ENCODE measurements around the gene CEP41.

The CEP41 gene, protein sequence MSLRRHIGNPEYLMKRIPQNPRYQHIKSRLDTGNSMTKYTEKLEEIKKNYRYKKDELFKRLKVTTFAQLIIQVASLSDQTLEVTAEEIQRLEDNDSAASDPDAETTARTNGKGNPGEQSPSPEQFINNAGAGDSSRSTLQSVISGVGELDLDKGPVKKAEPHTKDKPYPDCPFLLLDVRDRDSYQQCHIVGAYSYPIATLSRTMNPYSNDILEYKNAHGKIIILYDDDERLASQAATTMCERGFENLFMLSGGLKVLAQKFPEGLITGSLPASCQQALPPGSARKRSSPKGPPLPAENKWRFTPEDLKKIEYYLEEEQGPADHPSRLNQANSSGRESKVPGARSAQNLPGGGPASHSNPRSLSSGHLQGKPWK

GRCh38 chr7:130440527-130441365 is at the start of gene CEP41:
Gene CEP41 (minus strand): TSS chr7:130441016. CDS start chr7:130440966, 50 bp downstream.
- peak; percentile 68 to 87 (median 80) for DNase-seq

DNA sequence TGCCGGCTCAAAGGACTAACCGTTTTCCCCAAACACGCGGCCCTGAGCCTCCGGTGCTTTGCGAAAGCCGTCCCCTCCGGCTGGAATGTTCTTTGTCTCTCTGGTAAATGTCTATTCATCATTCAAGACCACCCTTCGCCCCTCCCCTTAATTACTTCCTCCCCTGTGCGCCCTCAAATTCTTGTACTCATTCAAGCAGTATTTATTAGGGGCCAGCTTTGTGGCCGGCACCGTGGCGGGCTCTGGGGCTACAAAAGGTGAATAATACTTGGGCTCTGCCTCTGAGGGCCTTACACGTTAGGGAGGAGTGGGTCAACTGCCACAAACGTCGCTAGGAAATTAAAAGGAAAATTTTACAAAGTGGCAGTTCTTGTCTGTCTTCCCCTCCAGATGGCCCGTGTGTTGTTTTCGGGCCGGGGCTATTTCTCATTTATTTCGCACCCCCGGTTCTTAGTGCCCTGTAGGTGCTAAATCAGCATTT is 49.5 kb upstream of the CEP41 start:
- DNase-seq = no peak

DNA sequence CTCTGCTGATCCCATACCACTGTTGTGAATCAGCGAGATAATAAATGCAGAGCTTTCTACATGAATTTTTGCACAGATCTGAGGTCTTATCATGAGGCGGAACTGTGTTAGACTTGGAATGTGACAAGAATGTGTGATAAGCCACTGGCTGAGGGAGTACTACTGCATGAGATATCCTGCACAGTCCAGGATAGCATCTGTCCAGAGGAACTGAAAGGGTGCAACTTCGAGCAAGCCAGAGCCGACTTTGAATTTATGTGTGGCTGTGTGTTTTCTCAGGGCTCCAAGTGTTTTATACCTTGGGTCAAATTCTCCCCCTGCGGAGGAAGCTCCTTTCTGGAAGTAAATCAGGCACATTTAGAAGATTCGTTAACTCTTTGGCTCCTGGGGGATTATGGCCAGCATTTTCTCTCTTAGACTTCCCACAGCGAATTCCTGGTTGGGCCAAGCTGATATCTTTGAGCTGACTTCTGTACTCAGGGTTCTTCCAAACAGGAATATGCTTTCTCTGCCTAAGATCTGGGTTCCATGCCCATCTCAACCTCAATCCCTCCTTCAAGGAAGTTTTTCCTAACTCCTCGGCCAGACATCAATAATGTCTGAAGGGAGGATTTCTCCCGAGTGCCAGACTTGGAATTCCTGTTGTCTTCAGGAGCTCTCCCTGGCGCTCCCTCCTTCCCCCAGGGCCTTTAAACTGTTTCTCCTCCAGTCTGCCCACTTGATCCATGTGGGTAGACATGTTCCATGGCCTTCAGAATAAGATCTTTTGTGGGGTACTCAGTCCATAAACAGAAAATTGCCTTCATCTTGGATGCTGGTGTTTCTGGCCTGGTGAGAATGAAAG is 48.5 kb upstream of the CEP41 start:
- DNase-seq = no peak

- DNase-seq = no peak
Observed at GRCh38 chr7:130488392-130489139, 47.8 kb upstream of the CEP41 start.

DNA sequence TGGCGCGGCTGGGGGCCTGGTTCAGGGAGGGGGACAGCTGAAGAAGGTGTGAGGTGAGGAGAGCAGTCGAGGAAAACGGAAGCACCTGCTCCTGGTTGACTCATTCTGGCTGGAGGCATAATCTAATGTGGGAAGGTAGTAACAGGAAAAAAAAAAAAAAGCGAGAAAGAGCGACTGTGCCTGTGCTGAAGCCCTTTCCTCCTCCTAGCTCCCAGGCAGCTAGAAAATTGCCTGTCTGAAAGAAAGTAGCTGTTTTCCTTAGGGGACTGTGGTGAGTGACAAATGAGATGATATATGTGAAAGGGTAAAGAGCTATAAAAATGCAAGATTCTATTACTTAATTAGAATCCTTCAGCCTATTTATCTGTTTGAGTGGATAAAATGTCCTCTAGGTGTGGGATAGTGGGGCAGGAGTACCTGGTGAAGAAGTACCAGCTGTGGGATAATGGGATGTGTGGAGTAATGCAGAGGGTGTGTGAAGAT is 46.2 kb upstream of the CEP41 start:
- no peak for DNase-seq

GRCh38 chr7:130486114-130486953 is 45.5 kb upstream of the CEP41 start:
- DNase-seq = peak; percentile 9 to 48 (median 16)

GRCh38 chr7:130485734-130486113 is 44.9 kb upstream of the CEP41 start:
- DNase-seq = no peak

GRCh38 chr7:130483031-130483430 is 42.2 kb upstream of the CEP41 start:
- no peak for DNase-seq

GRCh38 chr7:130481898-130482297 is 41.1 kb upstream of the CEP41 start:
- no peak for DNase-seq

DNA sequence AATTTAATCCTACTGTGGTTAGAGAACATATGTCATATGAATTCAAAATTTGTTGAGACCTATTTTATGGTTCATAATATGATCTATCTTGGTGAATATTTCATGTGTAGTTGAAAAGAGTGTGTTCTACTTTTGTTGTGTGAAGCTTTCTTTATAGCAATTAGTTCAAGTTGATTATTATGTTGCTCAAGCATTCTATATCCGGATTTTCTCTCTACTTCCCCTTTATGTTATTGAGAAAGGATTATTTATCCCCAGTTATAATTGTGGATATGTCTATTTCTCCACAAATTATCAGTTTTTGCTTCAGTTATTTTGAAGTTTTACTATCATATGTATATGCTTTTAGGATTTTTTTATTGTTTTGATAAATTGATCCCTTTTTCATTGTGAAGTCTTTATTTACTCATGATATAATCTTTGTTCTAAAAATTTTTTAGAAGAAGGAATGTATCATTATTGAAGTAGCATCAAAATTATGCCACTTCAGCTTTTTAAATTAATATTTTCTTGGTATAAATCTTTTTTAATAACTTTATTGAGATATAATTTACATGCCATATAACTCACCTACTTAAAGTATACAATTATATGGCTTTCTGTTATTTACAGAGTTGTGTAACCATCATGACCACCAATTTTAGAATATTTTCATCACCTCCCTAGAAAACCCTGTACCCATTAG is 39.0 kb upstream of the CEP41 start:
- no peak for DNase-seq

- no peak for DNase-seq
Observed at GRCh38 chr7:130478991-130479390, 38.2 kb upstream of the CEP41 start.

- DNase-seq = no peak
Observed at GRCh38 chr7:130476297-130477150, 35.7 kb upstream of the CEP41 start.

GRCh38 chr7:130475776-130476175 is 35.0 kb upstream of the CEP41 start:
- no peak for DNase-seq

- no peak for DNase-seq
Observed at GRCh38 chr7:130473876-130474275, 33.1 kb upstream of the CEP41 start.

GRCh38 chr7:130473289-130473688 is 32.5 kb upstream of the CEP41 start:
- no peak for DNase-seq

- no peak for DNase-seq
Observed at GRCh38 chr7:130471974-130472373, 31.2 kb upstream of the CEP41 start.

GRCh38 chr7:130468612-130469011 is 27.8 kb upstream of the CEP41 start:
- DNase-seq = no peak

GRCh38 chr7:130463553-130464434 is 23.0 kb upstream of the CEP41 start:
- no peak for DNase-seq

Data from activated naive CD4-positive, alpha-beta T cell (primary cell).